Inferior parietal cortex (tissue), 1 donor: ENCODE measurements around the gene TMEM238L.
A peak's percentile ranks its signal among the peaks of the same experiment; 100 is the strongest.
"Not testable (repeated sequence)": the region's sequence is repeated elsewhere in the genome, so short reads cannot be mapped to it uniquely, and the experiment has no call there.

Source experiments
- DNase-seq: peaks from one replicate; pipeline ENCODE4 v3.0.0-alpha.2; 2016; ENCODE audit errors: extremely low spot score

The TMEM238L gene

GRCh38 chr17:10803830-10804475, at the start of gene TMEM238L:
Gene TMEM238L (minus strand): TSS chr17:10804099. CDS start chr17:10803963, 136 bp downstream.
- no peak for DNase-seq

GRCh38 chr17:10846636-10847035, 42.7 kb upstream of the TMEM238L start:
- DNase-seq = not testable (repeated sequence)

- DNase-seq = no peak
Observed at GRCh38 chr17:10845388-10845751, 41.5 kb upstream of the TMEM238L start.

GRCh38 chr17:10844621-10845387, 40.9 kb upstream of the TMEM238L start:
- peak; percentile 74 for DNase-seq

- DNase-seq = no peak
Observed at GRCh38 chr17:10843811-10844210, 39.9 kb upstream of the TMEM238L start.

GRCh38 chr17:10842658-10843057, 38.8 kb upstream of the TMEM238L start:
- DNase-seq = peak; percentile 28

- DNase-seq = no peak
Observed at GRCh38 chr17:10838682-10839081, 34.8 kb upstream of the TMEM238L start.

GRCh38 chr17:10837921-10838320, 34.0 kb upstream of the TMEM238L start, which contains the start of gene PIRT:
Gene PIRT (minus strand): TSS chr17:10838087. CDS start chr17:10825645, 12,442 bp downstream.
- no peak for DNase-seq

- no peak for DNase-seq
Observed at GRCh38 chr17:10836966-10837590, 33.2 kb upstream of the TMEM238L start.

GRCh38 chr17:10836145-10836544, 32.2 kb upstream of the TMEM238L start:
- DNase-seq = no peak

- no peak for DNase-seq
Observed at GRCh38 chr17:10831696-10832095, 27.8 kb upstream of the TMEM238L start.

GRCh38 chr17:10827898-10828552, 24.1 kb upstream of the TMEM238L start:
- DNase-seq = no peak

- DNase-seq = no peak
Observed at GRCh38 chr17:10824874-10825273, 21.0 kb upstream of the TMEM238L start.

- DNase-seq = no peak
Observed at GRCh38 chr17:10821770-10822169, 17.9 kb upstream of the TMEM238L start.

GRCh38 chr17:10821054-10821453, 17.2 kb upstream of the TMEM238L start:
- DNase-seq = no peak

GRCh38 chr17:10815319-10815718, 11.4 kb upstream of the TMEM238L start:
- no peak for DNase-seq

GRCh38 chr17:10814075-10814474, 10.2 kb upstream of the TMEM238L start:
- no peak for DNase-seq

GRCh38 chr17:10812674-10813073, 8.8 kb upstream of the TMEM238L start:
- DNase-seq = no peak

- no peak for DNase-seq
Observed at GRCh38 chr17:10809605-10810004, 5.7 kb upstream of the TMEM238L start.

- DNase-seq = no peak
Observed at GRCh38 chr17:10807704-10808128, 3.8 kb upstream of the TMEM238L start.

GRCh38 chr17:10806545-10807262, 2.8 kb upstream of the TMEM238L start:
- DNase-seq = no peak

- DNase-seq = no peak
Observed at GRCh38 chr17:10805911-10806310, 2.0 kb upstream of the TMEM238L start.
